GM18870 (cell line): ENCODE data around the gene TBCA.

Experiments used
- ATAC-seq: cut with Tn5 transposase; IDR thresholded peaks from one replicate; pipeline ENCODE4 v1.9.1; 2021; ENCODE audit warnings: moderate library complexity; ENCODE audit not compliant: unreplicated experiment

TBCA gene

DNA sequence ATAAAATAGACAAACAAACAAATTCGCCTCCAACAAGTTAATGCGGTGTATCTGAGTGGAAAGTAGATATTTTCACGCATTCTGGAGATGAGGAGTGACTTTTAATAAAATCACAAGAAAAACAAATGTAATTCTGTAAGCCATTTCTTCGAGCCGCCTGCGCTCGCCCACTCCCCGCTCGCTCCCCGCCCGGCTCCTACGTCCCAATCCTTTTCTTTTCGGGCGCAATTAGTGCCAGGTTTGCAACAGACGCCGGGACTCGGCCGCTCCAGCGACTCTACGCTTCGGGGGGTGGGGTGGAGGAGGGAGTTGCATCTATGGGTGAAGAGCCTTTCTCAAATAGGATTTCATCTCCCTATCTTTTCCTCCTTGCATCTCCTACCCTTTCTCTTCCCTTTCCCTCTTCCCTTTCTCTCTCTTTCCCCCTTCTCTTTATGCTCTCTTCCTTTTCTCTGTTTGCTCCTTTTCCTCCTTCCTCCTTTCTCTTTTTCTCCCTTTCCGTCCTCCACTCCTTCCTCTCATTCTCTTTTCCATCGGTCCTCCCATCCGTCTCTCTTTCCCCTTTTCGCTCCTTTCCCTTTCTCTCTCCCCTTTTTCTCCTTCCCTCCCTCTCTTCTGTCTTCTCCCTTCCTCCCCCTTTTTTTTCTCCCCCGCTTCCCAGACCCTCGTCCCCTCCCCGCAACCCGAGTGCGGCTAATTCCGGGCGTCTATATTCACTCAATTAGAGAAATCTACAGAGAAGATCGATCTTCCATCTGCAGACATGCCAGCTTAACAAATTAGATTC lies 131.6 kb downstream of the TBCA start:
- no peak for ATAC-seq

DNA sequence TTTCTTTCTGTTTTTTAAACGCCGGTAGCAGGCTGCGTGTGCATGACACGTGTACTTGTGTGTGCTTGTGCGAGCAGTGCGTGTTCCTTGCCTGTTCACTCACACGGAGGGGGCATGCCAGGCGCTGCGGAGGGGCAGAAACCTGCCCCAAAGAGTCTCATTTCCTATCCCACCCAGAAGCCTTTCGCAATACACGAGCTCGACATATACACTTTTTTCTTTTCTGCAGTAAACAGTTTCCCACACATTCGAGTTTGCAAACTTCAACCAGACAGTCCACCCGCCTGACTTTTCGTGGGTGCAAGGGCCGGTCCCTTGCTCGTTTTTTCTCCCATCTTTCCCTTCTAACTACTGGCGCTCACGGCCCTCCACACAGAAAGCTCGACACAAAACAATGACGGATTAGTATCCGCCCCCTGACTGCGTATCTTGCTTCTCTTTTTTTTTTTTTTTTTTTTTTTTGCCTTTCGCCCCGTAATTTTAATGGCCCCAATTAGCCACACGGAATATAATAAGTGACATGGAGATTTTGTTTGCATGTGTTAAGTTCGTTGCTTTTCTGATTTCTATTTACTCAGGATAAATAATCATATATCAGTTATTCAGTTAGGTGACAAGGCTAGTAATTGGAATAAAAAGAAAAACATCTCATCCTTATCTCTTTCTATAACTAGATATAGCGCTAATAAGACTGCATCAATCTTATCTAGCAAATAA lies 132.3 kb downstream of the TBCA start:
- ATAC-seq: no peak

DNA sequence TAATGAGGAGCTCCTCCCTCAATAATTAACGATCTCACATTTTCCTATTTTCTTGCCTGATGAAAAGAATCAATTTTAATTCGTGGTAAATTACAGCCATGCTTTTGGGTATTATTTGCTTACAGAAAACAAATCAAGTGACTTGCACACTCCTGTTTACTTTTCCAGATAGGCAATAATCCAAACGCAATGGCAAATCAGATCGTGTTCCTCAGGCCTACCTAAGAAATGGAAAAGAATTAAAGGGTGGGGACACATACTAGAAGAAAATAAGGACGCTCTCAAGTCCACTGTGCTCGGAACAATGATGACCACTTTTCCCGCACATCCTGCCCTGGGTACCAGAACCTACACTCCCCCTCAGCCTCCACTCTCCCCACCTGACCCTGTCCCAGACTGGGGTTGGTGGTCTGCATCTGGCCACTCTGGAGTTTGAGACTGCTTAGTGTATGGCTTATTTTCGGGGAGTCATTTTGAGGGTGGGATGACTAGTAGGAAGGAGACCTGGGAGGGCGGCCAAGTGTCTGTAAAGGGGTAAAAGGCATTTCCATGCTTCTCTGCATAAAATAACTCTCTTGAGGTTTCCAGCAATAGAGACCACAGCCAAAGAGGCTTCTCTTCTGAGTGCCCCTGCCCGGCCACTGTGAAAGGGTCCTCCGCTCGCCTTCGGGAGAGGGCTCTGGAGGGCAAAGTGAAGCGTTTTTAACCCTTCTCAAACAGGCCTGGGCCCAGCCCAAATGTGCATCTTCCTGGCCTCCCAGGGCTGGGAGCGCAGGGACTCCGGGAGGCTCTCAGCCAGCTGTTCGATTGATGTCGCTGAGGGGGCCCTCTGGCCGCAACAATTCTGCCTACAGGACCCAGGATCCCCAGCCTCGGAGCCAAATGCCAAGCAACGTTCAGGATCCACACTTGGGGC lies 133.1 kb downstream of the TBCA start:
- no peak for ATAC-seq

DNA sequence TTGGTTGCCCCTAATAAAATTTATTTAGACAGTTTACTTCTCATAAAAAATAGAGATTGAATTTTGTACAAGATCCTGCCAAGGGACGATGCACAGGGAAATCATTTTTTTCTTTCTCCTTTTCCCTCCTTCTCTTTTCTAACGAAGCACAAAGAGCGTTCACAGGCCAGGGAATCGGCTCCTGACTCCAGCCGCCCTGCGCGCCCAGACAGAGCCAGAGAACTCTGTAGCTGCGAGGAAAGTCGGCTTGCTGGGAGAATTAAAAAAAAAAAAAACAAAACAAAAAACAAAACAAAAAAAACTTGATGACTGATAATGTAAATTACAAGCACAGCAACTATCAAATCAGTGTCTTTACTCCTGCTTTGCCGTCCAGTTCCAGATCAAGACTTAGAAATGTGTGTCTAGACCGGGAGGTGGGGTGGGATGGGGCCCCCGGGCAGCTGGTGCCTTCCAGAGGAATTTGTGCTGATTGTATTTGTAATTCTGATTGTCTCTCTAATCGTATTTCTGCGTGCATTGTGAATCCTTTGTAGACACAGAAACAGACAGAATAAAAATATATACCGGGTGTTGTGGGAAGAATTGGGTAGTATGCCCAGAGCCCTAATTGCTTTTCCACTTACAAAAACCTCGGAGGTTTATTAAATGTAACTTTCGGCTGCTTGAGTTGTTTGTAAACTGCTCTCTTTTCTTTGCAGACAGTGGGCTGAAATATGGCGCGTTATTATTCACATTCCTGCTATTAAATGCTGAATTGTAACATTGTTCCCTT lies 134.0 kb downstream of the TBCA start:
- ATAC-seq: no peak

DNA sequence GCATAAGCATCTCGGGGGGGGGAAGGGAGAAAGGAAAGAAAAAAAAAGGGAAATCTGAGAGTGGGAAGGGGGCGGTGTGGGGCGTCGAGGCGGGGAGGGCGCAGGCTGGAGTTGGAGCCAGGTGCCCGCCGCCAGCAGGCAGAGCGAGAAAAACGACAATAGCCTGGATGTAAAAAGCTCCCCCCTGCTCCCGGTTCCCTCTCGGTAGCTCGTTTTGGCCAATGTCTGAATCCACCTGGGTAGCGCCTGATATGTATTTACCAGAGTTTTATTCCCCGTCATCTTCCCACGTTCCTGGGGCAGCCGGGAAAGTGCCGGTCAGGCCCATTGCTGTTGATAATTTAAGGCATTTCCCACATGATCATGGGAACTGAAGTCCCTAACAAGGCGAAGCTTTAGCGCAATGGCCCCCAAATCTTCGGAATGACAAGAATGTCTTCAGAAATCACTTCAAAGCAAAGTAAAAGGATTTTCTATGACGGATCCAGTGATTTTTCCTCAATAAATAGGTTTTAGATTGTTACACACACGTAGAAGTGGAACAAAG lies 134.7 kb downstream of the TBCA start:
- no peak for ATAC-seq
